HG03064 (cell line): ENCODE measurements around the gene BCL2A1.
"Not testable (repeated sequence)": the region's sequence is repeated elsewhere in the genome, so short reads cannot be mapped to it uniquely, and the experiment has no call there.

Experiments
- ATAC-seq: cut with Tn5 transposase; IDR thresholded peaks from one replicate; pipeline ENCODE4 v1.9.1; 2021; ENCODE audit warnings: low read depth; ENCODE audit not compliant: unreplicated experiment

BCL2A1 gene

DNA sequence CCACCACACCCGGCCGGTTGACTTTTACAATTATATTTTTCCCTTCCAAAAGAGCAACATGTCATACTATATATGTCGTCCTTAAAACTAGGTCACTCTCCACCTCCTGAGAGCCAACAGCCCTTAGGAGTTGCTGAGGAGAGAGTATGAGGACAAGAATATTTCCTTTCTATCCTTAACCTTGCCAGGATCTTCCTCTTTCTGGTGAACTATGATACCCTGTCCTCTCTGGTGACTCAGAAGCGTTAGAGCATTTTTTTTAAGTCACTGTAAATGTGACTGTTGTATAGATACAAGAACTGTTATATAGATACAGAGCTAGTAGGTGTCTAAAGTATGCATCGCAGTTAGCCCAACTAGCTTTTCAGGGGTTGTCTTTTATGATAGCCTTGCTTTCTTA, 40.5 kb downstream of the BCL2A1 start:
- no peak for ATAC-seq

- ATAC-seq: no peak
Observed at GRCh38 chr15:79929412-79929811, 41.6 kb downstream of the BCL2A1 start.

DNA sequence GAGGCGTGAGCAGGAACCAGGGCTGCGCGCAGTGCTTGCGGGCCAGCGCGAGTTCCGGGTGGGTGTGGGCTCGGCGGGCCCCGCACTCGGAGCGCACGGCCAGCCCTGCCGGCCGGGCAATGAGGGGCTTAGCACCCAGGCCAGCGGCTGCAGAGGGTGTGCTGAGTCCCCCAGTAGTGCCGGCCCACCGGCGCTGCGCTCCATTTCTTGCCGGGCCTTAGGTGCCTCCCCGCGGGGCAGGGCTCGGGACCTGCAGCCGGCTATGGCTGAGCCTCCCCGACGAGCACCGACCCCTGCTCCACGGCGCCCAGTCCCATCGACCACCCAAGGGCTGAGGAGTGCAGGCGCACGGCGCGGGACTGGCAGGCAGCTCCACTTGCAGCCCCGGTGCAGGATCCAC, 44.9 kb downstream of the BCL2A1 start:
- not testable (repeated sequence) for ATAC-seq

DNA sequence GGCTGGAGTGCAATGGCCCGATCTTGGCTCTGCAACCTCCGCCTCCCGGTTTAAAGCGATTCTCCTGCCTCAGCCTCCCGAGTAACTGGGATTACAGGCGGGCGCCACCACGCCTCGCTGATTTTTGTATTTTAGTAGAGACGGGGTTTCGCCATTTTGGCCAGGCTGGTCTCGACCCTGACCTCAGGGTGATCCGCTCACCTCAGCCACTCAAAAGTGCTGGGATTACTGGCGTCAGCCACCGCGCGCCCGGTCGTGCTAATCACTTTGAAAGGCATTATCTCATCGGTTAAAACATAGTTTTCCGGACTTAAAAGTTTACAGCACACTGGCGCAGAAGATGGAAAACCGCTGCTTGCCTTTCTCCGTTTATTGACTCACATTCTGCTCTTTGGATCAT, 46.6 kb downstream of the BCL2A1 start:
- ATAC-seq: no peak

- peak; percentile 97 for ATAC-seq
Observed at GRCh38 chr15:79923515-79924169, 47.4 kb downstream of the BCL2A1 start.

- ATAC-seq: peak; percentile 39
Observed at GRCh38 chr15:79923079-79923514, 47.9 kb downstream of the BCL2A1 start.

GRCh38 chr15:79922512-79923078, 48.4 kb downstream of the BCL2A1 start:
- ATAC-seq: no peak

DNA sequence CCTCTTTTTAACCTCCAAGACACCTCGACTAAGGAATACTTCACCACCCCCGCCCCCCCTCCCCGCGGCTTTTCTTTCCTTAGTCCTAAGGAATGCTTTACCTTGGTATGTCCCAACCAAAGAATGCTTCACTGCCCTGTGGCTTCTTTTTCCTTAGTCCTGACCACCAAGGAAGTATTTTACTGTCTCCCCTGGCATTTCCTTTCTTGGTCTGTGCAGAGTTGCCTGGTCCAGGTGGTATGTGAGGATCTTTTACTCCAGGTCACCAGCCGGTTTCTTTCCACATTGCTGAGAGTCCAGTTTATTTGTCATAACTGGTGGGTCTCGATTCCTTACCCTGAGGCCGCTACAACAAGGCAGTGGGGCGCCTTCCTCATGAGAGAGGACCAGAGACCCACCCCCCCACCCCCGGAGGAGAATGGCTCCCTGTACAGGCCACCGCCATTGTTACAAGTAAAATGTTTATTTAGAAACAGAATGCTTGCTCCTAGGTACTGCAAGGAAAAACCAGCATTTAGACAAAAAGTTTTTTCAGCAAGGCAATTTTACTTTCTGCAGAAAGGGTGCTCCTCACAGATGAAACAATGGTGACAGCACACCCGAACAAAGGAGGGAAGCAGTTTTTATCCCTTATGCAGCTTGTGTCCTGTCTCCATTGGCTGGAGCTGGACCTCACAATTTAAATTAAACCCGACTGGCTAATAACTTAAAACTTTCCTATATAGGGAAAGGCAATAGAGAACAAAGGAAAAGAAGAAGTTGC, 51.1 kb downstream of the BCL2A1 start:
- no peak for ATAC-seq

DNA sequence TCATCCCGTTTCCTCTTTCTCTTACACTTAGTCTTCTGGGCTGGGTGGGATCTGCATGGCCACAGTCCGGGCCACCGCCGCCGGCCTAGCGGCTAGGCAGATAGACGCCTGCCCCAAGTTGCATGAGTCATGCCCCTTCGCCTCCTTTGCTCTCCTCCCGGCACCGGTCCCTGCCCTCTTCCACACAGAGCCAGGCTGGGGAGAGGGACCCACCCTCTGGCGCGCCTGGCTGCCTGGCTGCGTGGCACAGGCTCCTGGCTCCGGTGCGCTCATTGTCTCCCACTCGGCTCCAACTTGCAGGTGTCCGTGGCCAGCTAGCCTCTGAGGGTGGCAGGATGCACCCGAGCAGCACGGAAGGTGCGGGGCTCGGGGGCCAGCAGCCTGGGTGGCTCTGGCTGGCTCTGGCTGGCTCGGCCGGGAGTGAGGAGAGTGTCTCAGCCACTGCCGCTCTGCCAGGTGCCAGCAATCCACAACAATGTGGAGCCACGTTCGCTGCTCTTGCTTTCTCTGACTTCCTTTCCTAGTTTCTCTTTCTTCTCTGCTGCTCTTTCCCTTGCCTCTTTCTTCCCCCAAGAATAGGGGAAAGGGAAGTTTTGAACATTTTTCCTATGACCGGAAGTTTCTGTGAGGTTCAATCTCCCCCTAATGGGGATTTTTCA, 51.8 kb downstream of the BCL2A1 start:
- no peak for ATAC-seq

- no peak for ATAC-seq
Observed at GRCh38 chr15:79918278-79918677, 52.7 kb downstream of the BCL2A1 start.

- ATAC-seq: no peak
Observed at GRCh38 chr15:79916502-79917132, 54.4 kb downstream of the BCL2A1 start.

GRCh38 chr15:79915776-79916501, 55.1 kb downstream of the BCL2A1 start:
- not testable (repeated sequence) for ATAC-seq

GRCh38 chr15:79914728-79915127, 56.3 kb downstream of the BCL2A1 start:
- no peak for ATAC-seq
